Activated B cell treated with CpG ODN at 0.5 μM for 24 hours (primary cell): Measurements from ENCODE around the gene INO80. TPM values are rescaled to one million over a fixed set of nuclear protein-coding genes. Genes with fewer than 3 reads are reported as not detected.

Experiments used
- ATAC-seq: fragments of 200-7000 bp; cut with Tn5 transposase; one replicate; pipeline ENCODE4 v1.10.0; 2021; ENCODE audit warnings: low read depth, mild to moderate bottlenecking, moderate library complexity
- CTCF ChIA-PET: fragments of 350-600 bp; sonication (Branson Sonifier 250); formaldehyde crosslinking; loops from one replicate; lab custom pipeline; 2021; ENCODE audit warnings: antibody characterized with exemption; lab: Charles Lee
- POLR2A ChIA-PET: fragments of 350-600 bp; sonication (Branson Sonifier 250); formaldehyde crosslinking; loops from one replicate; lab custom pipeline; 2021; ENCODE audit warnings: antibody characterized with exemption; lab: Charles Lee
- DNase-seq: peaks from one replicate; pipeline ENCODE4 v3.0.0; 2022
- H3K27ac Mint-ChIP-seq: one replicate; pipeline ENCODE4 v1.8.0; 2020; ENCODE audit warnings: mixed read lengths
- H3K27me3 Mint-ChIP-seq: one replicate; pipeline ENCODE4 v1.8.0; 2021; ENCODE audit warnings: mixed read lengths
- H3K36me3 Mint-ChIP-seq: one replicate; pipeline ENCODE4 v1.8.0; 2021; ENCODE audit warnings: low read depth, mixed read lengths
- H3K4me1 Mint-ChIP-seq: one replicate; pipeline ENCODE4 v1.8.0; 2021; ENCODE audit warnings: mixed read lengths
- H3K4me3 Mint-ChIP-seq: one replicate; pipeline ENCODE4 v1.8.0; 2020; ENCODE audit warnings: mild to moderate bottlenecking, mixed read lengths
- H3K9me3 Mint-ChIP-seq: one replicate; pipeline ENCODE4 v1.8.0; 2020; ENCODE audit warnings: mixed read lengths
- intact Hi-C: fragments of 100-400 bp; cut with micrococcal nuclease; formaldehyde crosslinking; loops from one replicate; pipeline ENCODE4 v1.15.1; 2024
- total RNA-seq: library from RNA; stranded (reverse); gene quantifications from 2 replicates; pipeline ENCODE4 v1.2.3, GENCODE V29; 2022
- TF ChIP-seq, protein P1 (sequence below): fragments of 200-600 bp; IDR thresholded peaks from one replicate; pipeline ENCODE4 v1.8.0; 2022; ENCODE audit warnings: antibody characterized with exemption, mild to moderate bottlenecking

Gene INO80
- total RNA-seq, 1 donor from 2014 or later, result 38.8 TPM

- Mint-ChIP-seq H3K9me3 (no peaks in the 10 kb centered on the region), H3K27me3 (no peaks in the 10 kb centered on the region), H3K4me3 (no peak overlapping the region), H3K4me1 (no peaks in the 10 kb centered on the region), H3K36me3 (peaks cover 73% of the 10 kb centered on the region), H3K27ac (no peak overlapping the region)
- TF ChIP-seq, protein P1, sequence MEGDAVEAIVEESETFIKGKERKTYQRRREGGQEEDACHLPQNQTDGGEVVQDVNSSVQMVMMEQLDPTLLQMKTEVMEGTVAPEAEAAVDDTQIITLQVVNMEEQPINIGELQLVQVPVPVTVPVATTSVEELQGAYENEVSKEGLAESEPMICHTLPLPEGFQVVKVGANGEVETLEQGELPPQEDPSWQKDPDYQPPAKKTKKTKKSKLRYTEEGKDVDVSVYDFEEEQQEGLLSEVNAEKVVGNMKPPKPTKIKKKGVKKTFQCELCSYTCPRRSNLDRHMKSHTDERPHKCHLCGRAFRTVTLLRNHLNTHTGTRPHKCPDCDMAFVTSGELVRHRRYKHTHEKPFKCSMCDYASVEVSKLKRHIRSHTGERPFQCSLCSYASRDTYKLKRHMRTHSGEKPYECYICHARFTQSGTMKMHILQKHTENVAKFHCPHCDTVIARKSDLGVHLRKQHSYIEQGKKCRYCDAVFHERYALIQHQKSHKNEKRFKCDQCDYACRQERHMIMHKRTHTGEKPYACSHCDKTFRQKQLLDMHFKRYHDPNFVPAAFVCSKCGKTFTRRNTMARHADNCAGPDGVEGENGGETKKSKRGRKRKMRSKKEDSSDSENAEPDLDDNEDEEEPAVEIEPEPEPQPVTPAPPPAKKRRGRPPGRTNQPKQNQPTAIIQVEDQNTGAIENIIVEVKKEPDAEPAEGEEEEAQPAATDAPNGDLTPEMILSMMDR, result no peak
- no peak for DNase-seq
- intact Hi-C loops, result no loop called here
- ATAC-seq, result no peak
- ChIA-PET POLR2A (interaction anchor here (0.7 kb wide), 1 partner anchor 49 kb away, joined by 7 read pairs; no protein-coding TSS in a partner anchor), CTCF (interaction anchor here (0.6 kb wide), 1 partner anchor 257 kb away, joined by 4 read pairs; no protein-coding TSS in a partner anchor)
These were observed 111.6 kb downstream of the INO80 start for GRCh38 chr15:41004490-41004889.

GRCh38 chr15:41001524-41002214, 114.4 kb downstream of the INO80 start:
- POLR2A ChIA-PET, result no interaction called here
- Mint-ChIP-seq H3K27me3 (no peaks in the 10 kb centered on the region), H3K36me3 (peaks cover 75% of the 10 kb centered on the region), H3K4me1 (no peaks in the 10 kb centered on the region), H3K9me3 (no peaks in the 10 kb centered on the region), H3K4me3 (no peak overlapping the region), H3K27ac (no peak overlapping the region)
- TF ChIP-seq, protein P1, result no peak
- intact Hi-C loops, result no loop called here
- CTCF ChIA-PET, result no interaction called here
- ATAC-seq (no peak), DNase-seq (no peak)

DNA sequence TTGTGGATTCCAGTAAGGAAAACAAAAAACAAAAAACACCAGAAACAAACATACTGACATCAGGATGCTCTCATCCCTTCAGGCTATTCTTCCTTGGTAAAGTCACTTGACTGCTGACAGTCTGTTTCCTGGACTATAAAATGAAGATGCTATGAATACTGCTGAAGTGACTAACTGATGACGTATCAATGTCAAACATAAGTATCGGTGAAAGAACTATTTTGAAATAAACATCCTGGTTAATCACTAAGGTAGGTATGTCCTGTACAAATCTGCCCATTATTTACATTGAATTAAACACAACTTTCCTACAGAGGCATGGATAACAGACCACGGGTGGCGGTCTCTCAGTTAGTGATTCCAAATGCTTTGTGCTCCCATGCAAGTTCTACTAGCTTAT, 116.9 kb downstream of the INO80 start:
- H3K27ac Mint-ChIP-seq, result no peak overlapping the region
- H3K4me3 Mint-ChIP-seq, result no peak overlapping the region
- intact Hi-C loops, result no loop called here
- TF ChIP-seq, protein P1, result no peak
- ChIA-PET POLR2A (no interaction called here), CTCF (no interaction called here)
- H3K36me3 Mint-ChIP-seq, result peaks cover 71% of the 10 kb centered on the region
- H3K9me3 Mint-ChIP-seq, result no peaks in the 10 kb centered on the region
- ATAC-seq (no peak), DNase-seq (no peak)
- no peaks in the 10 kb centered on the region for H3K27me3 Mint-ChIP-seq
- no peaks in the 10 kb centered on the region for H3K4me1 Mint-ChIP-seq

DNA sequence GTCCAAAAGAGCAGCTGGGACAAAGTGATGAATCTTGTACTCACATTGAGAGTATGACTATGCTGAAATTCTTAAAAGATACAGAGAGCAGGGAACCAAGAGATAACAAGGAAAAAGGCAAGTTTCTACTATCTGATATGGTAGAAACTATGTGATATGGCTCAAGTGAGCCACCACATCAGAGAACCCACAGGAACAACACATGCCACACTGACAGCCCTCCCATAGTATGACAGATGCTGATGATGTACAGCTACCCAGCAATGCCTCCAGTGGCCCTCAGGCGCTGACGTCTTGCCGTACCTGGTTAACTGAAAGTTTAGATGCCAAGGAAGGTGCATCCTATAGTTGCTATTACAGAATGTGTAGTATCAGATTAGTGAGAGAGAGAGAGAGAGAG, 120.4 kb downstream of the INO80 start:
- H3K27ac Mint-ChIP-seq, result no peak overlapping the region
- H3K27me3 Mint-ChIP-seq, result no peaks in the 10 kb centered on the region
- ChIA-PET CTCF (no interaction called here), POLR2A (no interaction called here)
- TF ChIP-seq, protein P1, result no peak
- H3K36me3 Mint-ChIP-seq, result peaks cover 74% of the 10 kb centered on the region
- intact Hi-C loops, result no loop called here
- ATAC-seq (no peak), DNase-seq (no peak)
- no peak overlapping the region for H3K4me3 Mint-ChIP-seq
- no peaks in the 10 kb centered on the region for H3K4me1 Mint-ChIP-seq
- H3K9me3 Mint-ChIP-seq, result no peaks in the 10 kb centered on the region

DNA sequence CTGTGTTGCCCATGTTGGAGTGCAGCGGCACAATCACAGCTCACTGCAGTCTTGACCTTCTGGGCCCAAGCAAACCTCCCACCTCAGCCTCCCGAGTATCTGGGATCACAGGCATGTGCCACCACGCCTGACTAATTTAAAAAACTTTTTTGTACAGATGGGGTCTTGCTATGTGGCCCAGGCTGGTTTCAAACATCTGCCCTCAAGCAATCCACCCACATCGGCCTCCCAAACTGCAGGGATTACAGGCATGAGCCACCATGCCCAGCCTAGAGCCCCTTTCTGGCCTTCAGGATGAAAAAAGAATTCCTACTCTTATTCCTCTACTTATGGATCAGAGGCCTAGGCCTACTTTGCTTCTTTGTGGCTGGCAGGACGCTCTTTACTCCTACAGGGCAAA, 123.3 kb downstream of the INO80 start:
- Mint-ChIP-seq H3K4me3 (no peak overlapping the region), H3K4me1 (no peaks in the 10 kb centered on the region), H3K36me3 (peaks cover 78% of the 10 kb centered on the region), H3K9me3 (no peaks in the 10 kb centered on the region), H3K27ac (no peak overlapping the region), H3K27me3 (no peaks in the 10 kb centered on the region)
- CTCF ChIA-PET, result no interaction called here
- ATAC-seq (no peak), DNase-seq (no peak)
- TF ChIP-seq, protein P1, result no peak
- POLR2A ChIA-PET, result no interaction called here
- intact Hi-C loops, result no loop called here
